NK-92 (cell line): ENCODE data around the gene HTRA2.

Source experiments
- DNase-seq: peaks from one replicate; lab custom pipeline; 2025; ENCODE audit not compliant: unreplicated experiment; lab: John Stamatoyannopoulos, UW

Gene HTRA2

DNA sequence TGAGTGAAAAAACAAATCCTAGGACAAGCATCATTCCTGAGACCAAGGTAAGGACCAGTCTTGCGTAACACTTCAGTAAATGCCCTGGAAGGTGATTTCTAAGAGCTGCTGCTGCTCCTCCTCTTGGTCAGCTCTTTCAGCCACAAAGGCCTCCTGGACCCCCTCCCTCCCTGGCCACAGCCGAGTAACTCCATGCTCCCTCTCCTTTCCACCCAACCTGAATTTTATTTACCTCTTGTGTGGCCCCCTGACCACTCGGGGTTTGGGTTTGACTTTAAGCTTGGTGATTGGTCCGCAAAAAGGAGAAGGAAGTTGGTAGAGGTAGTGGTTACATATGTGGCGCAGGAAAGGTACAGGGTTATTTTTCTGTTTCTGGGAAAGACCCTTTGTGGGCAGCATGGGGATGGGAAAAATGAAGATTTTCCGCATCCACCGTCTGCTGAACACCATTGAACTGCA, 9.2 kb downstream of the HTRA2 start:
- DNase-seq: no peak

GRCh38 chr2:74540291-74540690, 10.6 kb downstream of the HTRA2 start:
- no peak for DNase-seq

DNA sequence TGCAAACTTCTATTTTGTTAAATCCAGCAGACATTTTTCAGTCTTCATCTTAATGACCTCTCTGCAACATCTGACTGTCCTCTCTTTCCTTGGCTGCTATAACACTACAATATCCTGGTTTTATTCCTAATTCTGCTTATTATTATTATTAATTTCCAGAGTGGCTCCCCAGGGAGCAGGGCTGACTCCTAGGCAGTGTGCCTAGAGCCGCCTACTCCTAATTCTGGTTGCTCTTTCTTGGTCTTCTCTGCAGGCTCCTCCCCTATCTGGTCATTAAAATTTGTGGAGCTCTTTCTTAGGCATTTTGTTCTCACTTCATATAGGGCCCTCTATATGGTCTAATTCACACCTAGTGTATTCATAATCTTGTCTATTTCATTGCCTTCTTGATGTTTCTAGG, 13.2 kb downstream of the HTRA2 start:
- DNase-seq: no peak

- DNase-seq: no peak
Measured at GRCh38 chr2:74544634-74545033, 14.9 kb downstream of the HTRA2 start.

GRCh38 chr2:74546004-74546403, 16.3 kb downstream of the HTRA2 start:
- DNase-seq: no peak

DNA sequence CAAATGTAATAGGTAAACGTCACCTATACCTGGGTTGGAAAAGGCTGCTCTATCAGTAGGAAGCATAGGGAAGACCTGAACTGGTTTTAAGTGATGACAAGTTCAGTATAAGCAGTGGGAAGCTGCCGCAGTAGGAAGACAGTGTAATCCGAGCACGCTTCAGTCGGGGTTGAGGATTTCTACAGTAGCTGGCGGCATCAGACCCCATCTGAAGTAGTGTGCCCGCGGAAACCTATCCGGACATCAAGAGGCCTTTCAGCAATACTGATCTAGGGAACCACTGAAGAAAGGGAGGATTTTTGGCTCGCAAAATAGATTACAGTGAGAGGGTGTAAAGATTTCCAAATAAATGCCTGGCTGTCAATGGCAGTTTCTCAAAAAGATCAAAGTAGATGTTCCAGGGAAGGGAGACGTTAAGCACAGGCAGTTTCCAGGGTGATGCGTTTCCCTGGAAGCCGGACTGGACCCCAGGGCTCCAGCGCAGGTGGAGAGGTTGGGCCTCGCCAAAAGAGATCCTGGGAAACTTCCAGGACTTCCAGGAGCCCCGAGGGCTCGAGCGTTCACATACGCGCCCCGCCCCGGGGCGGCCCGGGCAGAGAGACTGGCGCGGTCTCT, 18.7 kb downstream of the HTRA2 start:
- DNase-seq: no peak

DNA sequence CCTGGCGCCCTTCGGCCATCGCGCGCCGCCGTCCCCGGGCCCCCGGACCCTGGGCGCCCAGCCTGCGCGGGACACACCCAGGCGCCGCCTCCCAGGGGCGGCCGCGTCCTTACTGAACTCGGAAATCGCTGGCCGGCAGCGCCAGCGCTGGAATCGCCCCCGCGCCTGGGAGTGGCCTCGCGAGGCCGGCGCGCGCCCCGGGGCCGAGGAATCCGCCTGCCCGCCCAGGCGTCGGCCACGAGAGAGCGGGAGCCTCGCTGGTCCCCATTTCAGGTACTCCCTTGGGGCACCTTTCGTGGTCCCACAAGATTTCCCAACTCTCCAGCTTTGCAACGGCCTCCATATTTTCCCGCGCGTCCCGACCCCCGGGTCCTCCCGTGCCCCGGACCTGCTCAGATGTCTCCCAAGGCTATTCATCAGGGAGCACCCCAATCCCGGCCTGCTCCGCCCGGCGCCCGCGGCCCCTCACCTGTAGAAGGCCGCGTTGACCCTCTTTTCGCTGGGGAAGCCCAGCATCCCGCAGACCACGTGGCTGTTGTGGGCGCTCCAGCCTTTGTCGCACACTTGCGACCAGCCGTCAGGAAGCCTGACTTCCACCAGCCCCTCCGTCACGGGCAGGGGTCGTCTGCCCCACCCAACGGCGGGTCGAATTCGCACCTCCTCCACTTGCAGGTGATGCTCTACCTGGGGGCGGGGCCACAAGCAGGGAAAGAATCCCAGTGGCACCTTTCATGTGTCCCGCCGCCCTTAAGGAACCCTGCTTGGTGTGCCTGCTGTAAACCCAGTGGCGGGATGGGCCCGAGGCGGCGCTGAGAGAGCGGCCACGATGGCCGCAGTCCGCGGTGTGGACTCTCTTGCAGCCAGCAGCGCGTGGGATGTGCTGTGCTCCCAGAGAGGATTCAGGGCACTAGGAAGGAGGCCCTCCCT, 19.4 kb downstream of the HTRA2 start:
- DNase-seq: no peak

DNA sequence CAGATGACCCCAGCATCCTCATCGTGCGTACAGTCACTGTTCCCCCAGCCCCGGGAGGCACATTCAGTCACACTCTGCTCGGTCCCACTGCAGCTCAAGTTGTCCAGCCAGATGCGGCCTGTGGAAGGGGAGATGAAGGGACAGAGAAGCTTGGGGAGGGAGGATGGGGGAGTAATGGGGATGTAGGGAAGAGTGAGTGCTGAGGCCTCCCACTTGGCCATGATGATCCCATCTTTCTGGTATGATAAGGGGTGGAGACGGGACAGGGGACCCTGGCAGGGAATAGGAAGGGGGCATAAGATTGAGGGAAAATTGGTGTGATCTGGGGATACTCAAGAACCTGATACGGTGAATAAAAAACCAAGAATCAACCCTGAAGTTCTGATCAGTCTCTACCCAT, 20.5 kb downstream of the HTRA2 start:
- DNase-seq: no peak

- DNase-seq: no peak
Measured at GRCh38 chr2:74551530-74551929, 21.8 kb downstream of the HTRA2 start.

DNA sequence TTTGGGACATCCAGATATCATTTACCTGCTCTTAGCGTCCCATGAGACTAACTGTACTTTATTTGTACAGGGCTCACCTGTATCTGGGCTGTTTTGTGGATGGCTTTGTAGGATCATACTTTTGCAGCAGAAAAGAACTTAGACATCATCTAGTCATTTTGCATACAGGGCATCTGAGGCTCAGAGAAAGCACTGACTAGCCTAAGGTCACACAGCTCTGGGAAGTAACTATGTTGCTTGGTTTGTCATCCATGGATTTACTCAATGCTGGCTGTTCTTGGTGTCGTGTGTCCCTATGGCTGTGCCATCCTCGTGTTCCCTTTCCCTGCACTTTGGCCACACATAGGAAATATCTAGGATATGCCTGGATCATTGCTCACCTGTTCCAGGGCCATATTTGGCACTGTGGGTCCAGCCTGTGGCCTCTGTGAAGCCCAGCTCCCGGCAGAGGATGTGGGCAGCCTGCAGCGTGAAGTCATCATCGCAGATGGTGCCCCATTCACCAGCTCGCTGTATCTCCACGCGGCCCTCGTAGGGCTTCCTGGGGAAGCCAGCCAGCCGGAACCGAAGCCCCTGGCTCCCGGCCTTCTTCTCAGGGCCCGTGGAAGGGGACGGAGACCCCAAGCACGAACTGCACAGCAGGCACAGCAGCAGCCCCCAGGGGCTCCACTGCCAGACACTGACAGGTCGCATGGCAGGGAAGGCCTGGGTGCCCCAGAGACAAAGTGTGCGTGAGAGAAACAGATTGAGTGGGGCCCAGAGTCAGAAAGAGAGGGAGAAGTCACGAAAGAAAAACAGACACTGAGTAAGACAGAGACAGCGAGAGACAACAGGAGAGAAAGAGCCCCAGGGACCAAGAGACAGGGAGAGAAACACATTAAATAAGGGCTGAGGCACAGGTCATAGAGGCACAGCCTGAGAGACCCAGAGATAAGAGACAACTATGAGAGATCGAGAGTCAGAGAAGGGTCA, 22.5 kb downstream of the HTRA2 start:
- DNase-seq: no peak

DNA sequence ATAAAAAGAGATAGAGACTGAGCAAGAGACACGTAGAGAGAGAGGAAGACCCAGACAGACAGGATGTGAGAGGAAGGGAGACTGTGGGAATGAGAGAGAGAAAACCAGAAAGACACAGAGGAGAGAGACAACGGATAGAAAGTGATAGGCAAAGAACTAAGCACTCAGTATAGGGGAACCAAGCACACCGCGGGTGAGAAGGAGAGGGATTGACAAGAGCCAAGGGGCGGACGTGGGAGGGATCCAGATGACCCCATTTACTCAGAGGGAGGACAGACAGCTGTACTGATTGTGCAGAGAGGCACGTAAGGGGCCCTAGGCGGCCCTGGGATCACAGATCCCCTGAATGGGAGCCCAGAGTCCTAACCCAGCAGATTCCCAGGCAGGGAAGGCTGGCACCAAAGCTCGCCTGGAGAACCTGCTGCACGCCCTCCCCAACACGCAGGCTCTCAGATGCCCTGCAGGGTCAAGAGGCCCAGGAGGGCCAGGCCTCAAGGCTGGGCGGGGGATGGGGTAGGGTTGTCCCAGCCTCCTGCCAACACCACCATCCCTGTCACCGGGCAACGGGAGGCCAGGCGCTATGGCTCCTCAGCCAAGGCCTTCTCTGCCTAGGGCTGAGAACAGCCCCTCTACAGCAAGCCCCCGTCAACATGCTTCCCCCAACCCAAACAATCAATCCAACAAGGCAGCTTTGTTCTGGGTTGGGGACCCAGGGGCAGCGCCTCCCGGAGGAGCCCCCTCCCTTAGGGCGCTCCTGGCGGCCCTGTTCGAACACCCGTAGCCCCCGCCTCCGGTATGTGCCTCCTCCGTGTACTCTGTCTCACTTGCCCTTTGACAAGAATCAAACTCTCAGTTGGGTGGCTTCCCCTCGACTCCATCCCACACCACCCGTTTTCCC, 23.4 kb downstream of the HTRA2 start:
- no peak for DNase-seq

GRCh38 chr2:74553892-74554819, 24.4 kb downstream of the HTRA2 start, which contains the start of the genes DOK1 and LOXL3:
Gene DOK1, plus strand, starts transcription at chr2:74554720. Its CDS starts 35 bp downstream, at chr2:74554755.
Gene LOXL3, minus strand, starts transcription at chr2:74553942. Its CDS starts 1,308 bp downstream, at chr2:74552634.
- DNase-seq: no peak

DNA sequence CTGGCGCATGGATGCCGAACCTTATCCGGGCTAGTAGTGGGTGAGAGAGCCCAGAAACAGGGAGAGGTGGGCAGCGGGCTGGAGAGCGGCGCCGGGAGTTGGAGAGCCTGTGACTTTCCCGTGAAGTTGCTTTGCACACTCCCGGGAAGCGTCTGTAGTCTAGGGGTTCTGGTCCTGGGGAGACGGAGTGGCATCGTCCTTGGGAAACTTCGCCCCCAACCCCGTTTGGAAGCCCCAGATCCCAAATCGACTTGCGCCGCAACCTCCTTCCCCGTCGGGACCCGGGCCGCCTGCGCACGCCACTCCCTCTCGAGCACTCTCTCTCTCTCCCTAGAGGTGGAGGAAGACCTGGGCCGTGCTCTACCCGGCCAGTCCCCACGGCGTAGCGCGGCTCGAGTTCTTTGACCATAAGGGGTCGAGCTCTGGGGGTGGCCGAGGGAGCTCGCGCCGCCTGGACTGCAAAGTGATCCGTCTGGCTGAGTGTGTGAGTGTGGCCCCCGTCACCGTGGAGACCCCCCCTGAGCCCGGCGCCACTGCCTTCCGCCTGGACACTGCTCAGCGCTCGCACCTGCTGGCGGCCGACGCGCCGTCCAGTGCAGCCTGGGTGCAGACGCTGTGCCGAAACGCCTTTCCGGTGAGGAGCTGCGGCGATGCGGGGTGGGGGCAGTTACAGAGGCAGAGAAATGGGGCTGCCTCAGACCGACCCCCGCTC, 25.2 kb downstream of the HTRA2 start:
- DNase-seq: no peak

GRCh38 chr2:74555610-74556103, 25.9 kb downstream of the HTRA2 start:
- DNase-seq: no peak

- no peak for DNase-seq
Measured at GRCh38 chr2:74556159-74556558, 26.4 kb downstream of the HTRA2 start.

DNA sequence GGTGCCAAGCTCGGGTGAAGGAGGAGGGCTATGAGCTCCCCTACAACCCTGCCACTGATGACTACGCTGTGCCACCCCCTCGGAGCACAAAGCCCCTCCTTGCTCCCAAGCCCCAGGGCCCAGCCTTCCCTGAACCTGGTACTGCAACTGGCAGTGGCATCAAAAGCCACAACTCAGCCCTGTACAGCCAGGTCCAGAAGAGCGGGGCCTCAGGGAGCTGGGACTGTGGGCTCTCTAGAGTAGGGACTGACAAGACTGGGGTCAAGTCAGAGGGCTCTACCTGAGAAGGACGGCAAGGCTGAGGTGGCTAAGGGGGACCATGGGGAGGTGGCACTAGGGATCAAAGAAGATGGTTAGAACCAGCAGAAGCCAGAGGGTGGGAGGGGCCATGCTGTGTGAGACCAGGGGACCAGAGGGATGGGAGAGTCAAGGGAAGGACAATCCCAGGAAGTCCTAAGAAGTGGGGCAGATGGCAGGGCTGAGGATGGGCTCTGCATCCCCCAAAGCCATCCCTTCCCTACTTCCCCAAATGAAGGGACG, 27.2 kb downstream of the HTRA2 start:
- no peak for DNase-seq

- no peak for DNase-seq
Measured at GRCh38 chr2:74558284-74559230, 28.8 kb downstream of the HTRA2 start.
